Colonic mucosa (tissue), 4 donors: ENCODE measurements around the gene KLHL17. TPM values are rescaled to one million over a fixed set of nuclear protein-coding genes. Genes with fewer than 3 reads are reported as not detected.

Source experiments
- DNase-seq: peaks from one replicate; pipeline ENCODE4 v3.0.0-alpha.2; 2020
- H3K27ac ChIP-seq: fragments of 200-600 bp; one replicate; pipeline ENCODE4 v1.8.0; 2021
- H3K27me3 ChIP-seq: fragments of 200-600 bp; one replicate; pipeline ENCODE4 v1.8.0; 2021
- H3K36me3 ChIP-seq: fragments of 200-600 bp; one replicate; pipeline ENCODE4 v1.8.0; 2021
- H3K4me1 ChIP-seq: fragments of 200-600 bp; one replicate; pipeline ENCODE4 v1.8.0; 2021; ENCODE audit warnings: mild to moderate bottlenecking
- H3K4me3 ChIP-seq: fragments of 200-600 bp; one replicate; pipeline ENCODE4 v1.8.0; 2021
- H3K9ac ChIP-seq, 2 donors: one replicate each; pipeline ENCODE4 v1.7.0; 2013; ENCODE audit warnings: control low read depth in 2 of 2, low read depth in 2 of 2, low read length in 2 of 2
- H3K9me3 ChIP-seq: fragments of 200-600 bp; one replicate; pipeline ENCODE4 v1.8.0; 2021
- CTCF ChIP-seq: fragments of 200-600 bp; IDR thresholded peaks from one replicate; pipeline ENCODE4 v1.8.0; 2022; ENCODE audit warnings: antibody characterized with exemption, mild to moderate bottlenecking
- intact Hi-C: fragments of 100-400 bp; cut with DNase I; formaldehyde crosslinking; loops from one replicate; pipeline ENCODE4 v1.14.1; 2022
- total RNA-seq, 2 donors: library from RNA; stranded (reverse); fragmentation: NEBNext Ultra II Directional in 1 of 2; extraction: Animal tissue kit (Norgen Biotek cat#: 25700) in 1 of 2; gene quantifications; one replicate each; pipeline ENCODE4 v1.2.1, GENCODE V29; 2021
- donor health status: healthy.
- donor health status: DM: no; HTN: no; CAD: no.
- donor health status: DM: no; HTN: no; CAD: no.

Gene KLHL17
- total RNA-seq, 2 donors from 2014 or later = 9.9 to 16.7 TPM

- no peaks in the 10 kb centered on the region for H3K9me3 ChIP-seq
- no peak overlapping the region for H3K27ac ChIP-seq
- intact Hi-C loops = no loop called here
- no peaks in the 10 kb centered on the region for H3K36me3 ChIP-seq
- DNase-seq = no peak
- H3K9ac ChIP-seq = no peak overlapping the region
- no peak overlapping the region for H3K4me3 ChIP-seq
- H3K27me3 ChIP-seq = peaks cover 71% of the 10 kb centered on the region
- TF ChIP-seq CTCF = no peak
- peaks cover 17% of the 10 kb centered on the region for H3K4me1 ChIP-seq
Observed at GRCh38 chr1:919271-919872, 41.0 kb upstream of the KLHL17 start.

- intact Hi-C loops = no loop called here
- no peaks in the 10 kb centered on the region for H3K36me3 ChIP-seq
- H3K27ac ChIP-seq = no peak overlapping the region
- H3K27me3 ChIP-seq = peaks cover 76% of the 10 kb centered on the region
- H3K9ac ChIP-seq = no peak overlapping the region
- DNase-seq = no peak
- peaks cover 22% of the 10 kb centered on the region for H3K4me1 ChIP-seq
- no peak overlapping the region for H3K4me3 ChIP-seq
- H3K9me3 ChIP-seq = no peaks in the 10 kb centered on the region
- no peak for TF ChIP-seq CTCF
Observed at GRCh38 chr1:920010-920409, 40.4 kb upstream of the KLHL17 start.

- Histone ChIP-seq H3K27ac (no peak overlapping the region), H3K4me1 (peaks cover 22% of the 10 kb centered on the region), H3K4me3 (no peak overlapping the region), H3K27me3 (peaks cover 79% of the 10 kb centered on the region), H3K36me3 (no peaks in the 10 kb centered on the region), H3K9me3 (no peaks in the 10 kb centered on the region), H3K9ac (no peak overlapping the region)
- TF ChIP-seq CTCF = no peak
- intact Hi-C loops = no loop called here
- no peak for DNase-seq
Observed at GRCh38 chr1:920521-920920, 39.9 kb upstream of the KLHL17 start.

GRCh38 chr1:921011-921837 lies 39.2 kb upstream of the KLHL17 start:
- no peak overlapping the region for H3K9ac ChIP-seq
- H3K4me1 ChIP-seq = peaks cover 22% of the 10 kb centered on the region
- TF ChIP-seq CTCF = no peak
- DNase-seq = peak; percentile 69
- no peaks in the 10 kb centered on the region for H3K9me3 ChIP-seq
- intact Hi-C loops = no loop called here
- no peak overlapping the region for H3K27ac ChIP-seq
- peaks cover 84% of the 10 kb centered on the region for H3K27me3 ChIP-seq
- H3K4me3 ChIP-seq = no peak overlapping the region
- H3K36me3 ChIP-seq = no peaks in the 10 kb centered on the region

GRCh38 chr1:923131-923990 lies 37.0 kb upstream of the KLHL17 start, which contains the start of gene SAMD11:
SAMD11 (plus strand) TSS chr1:923923; CDS start chr1:924432, 509 bp downstream.
- Histone ChIP-seq H3K36me3 (no peaks in the 10 kb centered on the region), H3K4me3 (peak within 1 kb of the TSS; percentile 34), H3K4me1 (peaks cover 22% of the 10 kb centered on the region), H3K27me3 (peaks cover 83% of the 10 kb centered on the region), H3K9me3 (no peaks in the 10 kb centered on the region), H3K9ac (peak within 1 kb of the TSS in 1 of 2 donors; percentile 43), H3K27ac (no peak within 1 kb of the TSS)
- TF ChIP-seq CTCF = no peak
- DNase-seq = peak; percentile 85
- intact Hi-C loops = no loop called here
